SH-SY5Y (cell line): ENCODE measurements around the gene SSBP2.

Experiments
- GATA2 ChIP-seq: IDR thresholded peaks from 2 replicates; pipeline ENCODE4 v1.6.1; 2011; ENCODE audit warnings: mild to moderate bottlenecking, low read depth, low read length
- GATA3 ChIP-seq: IDR thresholded peaks from 2 replicates; pipeline ENCODE4 v1.6.1; 2011; ENCODE audit warnings: low read depth, mild to moderate bottlenecking, low read length, moderate library complexity

DNA sequence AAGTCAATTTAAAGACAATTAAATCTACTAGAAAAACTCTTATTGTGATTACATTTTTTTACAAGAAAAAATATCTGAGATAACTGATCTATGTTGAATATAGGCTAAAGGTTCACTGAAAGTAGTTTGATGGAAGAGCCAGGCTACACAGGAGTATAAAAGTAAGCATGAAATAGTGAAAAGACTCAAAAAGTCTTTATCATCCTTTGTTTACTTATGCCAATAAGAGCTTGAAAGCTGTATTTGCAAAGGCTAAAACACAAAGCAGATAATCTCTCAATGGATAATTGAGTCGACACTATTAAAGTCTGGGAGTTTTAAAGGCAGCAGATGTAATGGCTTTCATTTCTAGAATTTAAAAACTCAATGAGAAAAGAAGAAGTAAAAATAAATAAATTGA lies 42.0 kb downstream of the SSBP2 start:
- TF ChIP-seq GATA3 (no peak), GATA2 (no peak)
